ENCODE results near the gene MBNL2. TPM values are rescaled to one million over a fixed set of nuclear protein-coding genes. Genes with fewer than 3 reads are reported as not detected.
"Not testable (repeated sequence)": the region's sequence is repeated elsewhere in the genome, so short reads cannot be mapped to it uniquely, and the experiment has no call there.

Gene MBNL2
- total and polyA plus RNA-seq, 11 donors = 18.5 to 100 (median 81.4) TPM

- TF ChIP-seq CTCF (IDR thresholded peaks at IDR 0.05) = no peak
- TF ChIP-seq POLR2A (IDR thresholded peaks at IDR 0.05) = no peak
- Histone ChIP-seq H3K4me1 (peaks cover 0 to 7% (median 0%) of the 10 kb centered on the region in 12 donors), H3K9me3 (peaks cover 0 to 2% (median 0%) of the 10 kb centered on the region in 12 donors), H3K4me3 (no peak overlapping the region), H3K36me3 (no peaks in the 10 kb centered on the region), H3K27ac (no peak overlapping the region), H3K27me3 (peaks cover 0 to 6% (median 0%) of the 10 kb centered on the region in 9 donors)
- ATAC-seq (no peak), DNase-seq (no peak)
- 56 to 63% (median 60%) methylated on average over 3 of the region's 3 CpGs for WGBS, 4 donors
- intact Hi-C loops (cut with DNase I) = no loop called here
These were observed 16.2 kb upstream of the MBNL2 start for GRCh38 chr13:97205982-97206381.

- ATAC-seq; H3K9me3 ChIP-seq; H3K36me3 ChIP-seq; H3K27me3 ChIP-seq; intact Hi-C loops (cut with DNase I); H3K4me3 ChIP-seq; DNase-seq; H3K4me1 ChIP-seq; H3K27ac ChIP-seq: not testable (repeated sequence)
- 85 to 95% (median 89%) methylated on average over 3 of the region's 3 CpGs for WGBS, 4 donors
These were observed 14.9 kb upstream of the MBNL2 start for GRCh38 chr13:97207252-97207651.

- Histone ChIP-seq H3K27ac (no peak overlapping the region), H3K4me3 (no peak overlapping the region), H3K27me3 (peaks cover 0 to 6% (median 0%) of the 10 kb centered on the region in 9 donors), H3K36me3 (no peaks in the 10 kb centered on the region), H3K9me3 (peaks cover 0 to 2% (median 0%) of the 10 kb centered on the region in 12 donors), H3K4me1 (peaks cover 0 to 21% (median 0%) of the 10 kb centered on the region in 12 donors)
- 89 to 100% (median 95%) methylated on average over 1 of the region's 1 CpG for WGBS, 4 donors
- no peak for ATAC-seq
- no peak for TF ChIP-seq CTCF (IDR thresholded peaks at IDR 0.05)
- TF ChIP-seq POLR2A (IDR thresholded peaks at IDR 0.05) = no peak
- intact Hi-C loops (cut with DNase I) = loop anchor here in 6 of 10 donors (5.0 kb wide), 2 partner anchors 99 to 184 kb away; no protein-coding TSS in a partner anchor
- DNase-seq = no peak
These were observed 10.8 kb upstream of the MBNL2 start for GRCh38 chr13:97211300-97211699.

- Histone ChIP-seq H3K4me1 (peaks cover 0 to 21% (median 0%) of the 10 kb centered on the region in 12 donors), H3K27me3 (peaks cover 0 to 6% (median 0%) of the 10 kb centered on the region in 9 donors), H3K4me3 (no peak overlapping the region), H3K9me3 (peaks cover 0 to 2% (median 0%) of the 10 kb centered on the region in 12 donors), H3K27ac (no peak overlapping the region), H3K36me3 (no peaks in the 10 kb centered on the region)
- 66 to 75% (median 70%) methylated on average over 4 of the region's 4 CpGs for WGBS, 4 donors
- ATAC-seq (peak in 3 of 4 donors; percentile 22 to 61 (median 49)), DNase-seq (no peak)
- TF ChIP-seq POLR2A (IDR thresholded peaks at IDR 0.05) (no peak), CTCF (IDR thresholded peaks at IDR 0.05) (no peak)
- intact Hi-C loops (cut with DNase I) = loop anchor here in 8 of 10 donors (1.0 to 5.0 kb wide), 3 partner anchors 100 to 185 kb away; no protein-coding TSS in a partner anchor
These were observed 10.1 kb upstream of the MBNL2 start for GRCh38 chr13:97212004-97212403.

GRCh38 chr13:97212601-97213040 is 9.5 kb upstream of the MBNL2 start:
- ATAC-seq = peak in 3 of 4 donors; percentile 52 to 75 (median 72)
- H3K4me3 ChIP-seq = no peak overlapping the region
- H3K4me1 ChIP-seq = peaks cover 0 to 21% (median 0%) of the 10 kb centered on the region in 12 donors
- DNase-seq = no peak
- peaks cover 0 to 2% (median 0%) of the 10 kb centered on the region in 9 donors for H3K27me3 ChIP-seq
- no peaks in the 10 kb centered on the region for H3K36me3 ChIP-seq
- TF ChIP-seq POLR2A (IDR thresholded peaks at IDR 0.05) = no peak
- peak; percentile 28 to 57 (median 48) for TF ChIP-seq CTCF (IDR thresholded peaks at IDR 0.05)
- intact Hi-C loops (cut with DNase I) = loop anchor here in 8 of 10 donors (1.0 to 5.0 kb wide), 3 partner anchors 100 to 185 kb away; no protein-coding TSS in a partner anchor
- WGBS, 4 donors = 69 to 75% (median 71%) methylated on average over 4 of the region's 4 CpGs
- no peaks in the 10 kb centered on the region for H3K9me3 ChIP-seq
- no peak overlapping the region for H3K27ac ChIP-seq
